PFSK-1 (cell line): ENCODE data around the gene CCDC134.

Experiments
- FOXP2 ChIP-seq: optimal IDR thresholded peaks from 2 replicates; pipeline ENCODE3; 2011; ENCODE audit warnings: borderline replicate concordance, control low read depth, inconsistent platforms; ENCODE audit not compliant: insufficient read depth; ENCODE audit errors: extremely low read length, extremely low read depth
- POLR2AphosphoS5 ChIP-seq: IDR thresholded peaks from 2 replicates; pipeline ENCODE4 v1.6.1; 2012; ENCODE audit warnings: low read depth, mild to moderate bottlenecking, control low read depth, low read length, moderate library complexity
- REST ChIP-seq, 2 experiments: IDR thresholded peaks; 2 replicates each; pipeline versions ENCODE4 v1.6.1 to v1.8.0; 2011 to 2012; ENCODE audit warnings: low read depth in 2 of 2, low read length in 2 of 2, control low read depth in 1 of 2, inconsistent platforms in 1 of 2, mild to moderate bottlenecking in 1 of 2, moderate library complexity in 1 of 2; ENCODE audit not compliant: insufficient read depth in 1 of 2
- SIN3A ChIP-seq: IDR thresholded peaks from 2 replicates; pipeline ENCODE4 v1.6.1; 2012; ENCODE audit warnings: mild to moderate bottlenecking, low read length, moderate library complexity, borderline replicate concordance; ENCODE audit not compliant: insufficient read depth
- TAF1 ChIP-seq: IDR thresholded peaks from 2 replicates; pipeline ENCODE4 v1.6.1; 2012; ENCODE audit warnings: low read length, control low read depth, borderline replicate concordance; ENCODE audit not compliant: insufficient read depth

CCDC134 gene

GRCh38 chr22:41846268-41846987, 45.9 kb downstream of the CCDC134 start:
- TF ChIP-seq FOXP2, result no peak
- no peak for TF ChIP-seq POLR2AphosphoS5
- TF ChIP-seq SIN3A, result no peak

GRCh38 chr22:41847300-41847699, 46.8 kb downstream of the CCDC134 start:
- TF ChIP-seq FOXP2, result no peak
- TF ChIP-seq POLR2AphosphoS5, result no peak
- TF ChIP-seq TAF1, result no peak
- no peak for TF ChIP-seq REST (IDR thresholded peaks at IDR 0.05; ENCODE audit: insufficient read depth in 1 of 2, low read depth in 2 of 2, low read length in 2 of 2)
- no peak for TF ChIP-seq SIN3A

GRCh38 chr22:41848468-41848867, 48.0 kb downstream of the CCDC134 start:
- no peak for TF ChIP-seq REST (IDR thresholded peaks at IDR 0.05; ENCODE audit: insufficient read depth in 1 of 2, low read depth in 2 of 2, low read length in 2 of 2)
- TF ChIP-seq TAF1, result no peak
- TF ChIP-seq POLR2AphosphoS5, result no peak
- TF ChIP-seq SIN3A, result no peak
- no peak for TF ChIP-seq FOXP2

- TF ChIP-seq FOXP2 (no peak), TAF1 (no peak), REST (IDR thresholded peaks at IDR 0.05; ENCODE audit: insufficient read depth in 1 of 2, low read depth in 2 of 2, low read length in 2 of 2) (no peak), POLR2AphosphoS5 (no peak), SIN3A (no peak)
These were observed 56.0 kb downstream of the CCDC134 start for GRCh38 chr22:41856469-41856868.

GRCh38 chr22:41857155-41857859, 56.8 kb downstream of the CCDC134 start:
- TF ChIP-seq REST (IDR thresholded peaks at IDR 0.05; ENCODE audit: insufficient read depth in 1 of 2, low read depth in 2 of 2, low read length in 2 of 2) (no peak), POLR2AphosphoS5 (no peak), FOXP2 (no peak), SIN3A (no peak), TAF1 (no peak)
